Measurements from ENCODE around the gene DMPK. TPM values are rescaled to one million over a fixed set of nuclear protein-coding genes. Genes with fewer than 3 reads are reported as not detected.
A peak's percentile ranks its signal among the peaks of the same experiment; 100 is the strongest.

Gene DMPK
- polyA plus RNA-seq, 1 of the 3 experiments (the other 2 are of a cell fraction), result 92.2 TPM

GRCh38 chr19:45809643-45810159 lies 27.4 kb upstream of the DMPK start:
- no peaks in the 10 kb centered on the region for H3K27me3 ChIP-seq (ENCODE audit: insufficient read depth)
- CTCF ChIA-PET, result interaction anchor here (1.3 to 2.9 kb wide), 3 partner anchors 11 to 73 kb away, joined by 4 to 14 read pairs (median 4); no protein-coding TSS in a partner anchor
- H2AFZ ChIP-seq (ENCODE audit: low read depth), result peak overlapping the region; percentile 60; the same call in 1 of the 2 replicates
- H3K4me3 ChIP-seq (ENCODE audit: low read depth in 2 of 2, low read length in 1 of 2), result peak overlapping the region in 1 of 2 experiments; percentile 4; a peak in 1 of 4 replicates
- POLR2A ChIA-PET, result interaction anchor here (0.6 kb wide), 1 partner anchor 40 kb away, joined by 4 read pairs; no protein-coding TSS in a partner anchor
- 46% methylated on average over 7 of the region's 7 CpGs for WGBS (ENCODE audit: low lambda C conversion rate)
- no peaks in the 10 kb centered on the region for H3K9me2 ChIP-seq
- TF ChIP-seq, protein P1, sequence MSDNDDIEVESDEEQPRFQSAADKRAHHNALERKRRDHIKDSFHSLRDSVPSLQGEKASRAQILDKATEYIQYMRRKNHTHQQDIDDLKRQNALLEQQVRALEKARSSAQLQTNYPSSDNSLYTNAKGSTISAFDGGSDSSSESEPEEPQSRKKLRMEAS (IDR thresholded peaks at IDR 0.05; ENCODE audit: low read depth), result peak; percentile 56; the same call in 1 of the 2 replicates
- no peak for TF ChIP-seq SIN3A (IDR thresholded peaks at IDR 0.05; ENCODE audit: borderline replicate concordance, low read depth, low read length)
- TF ChIP-seq FOXM1 (IDR thresholded peaks at IDR 0.05; ENCODE audit: low read depth), result no peak
- TF ChIP-seq, protein P2, sequence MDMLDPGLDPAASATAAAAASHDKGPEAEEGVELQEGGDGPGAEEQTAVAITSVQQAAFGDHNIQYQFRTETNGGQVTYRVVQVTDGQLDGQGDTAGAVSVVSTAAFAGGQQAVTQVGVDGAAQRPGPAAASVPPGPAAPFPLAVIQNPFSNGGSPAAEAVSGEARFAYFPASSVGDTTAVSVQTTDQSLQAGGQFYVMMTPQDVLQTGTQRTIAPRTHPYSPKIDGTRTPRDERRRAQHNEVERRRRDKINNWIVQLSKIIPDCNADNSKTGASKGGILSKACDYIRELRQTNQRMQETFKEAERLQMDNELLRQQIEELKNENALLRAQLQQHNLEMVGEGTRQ (IDR thresholded peaks at IDR 0.05; ENCODE audit: borderline replicate concordance, low read depth, low read length), result no peak
- TF ChIP-seq FOSL2 (IDR thresholded peaks at IDR 0.05; ENCODE audit: borderline replicate concordance, low read depth), result peak; percentile 73; the same call in 1 of the 2 replicates
- TF ChIP-seq TCF12 (IDR thresholded peaks at IDR 0.05), result peak; percentile 83
- no peak for TF ChIP-seq GATA2 (CRISPR knock-in tag; IDR thresholded peaks at IDR 0.05)
- TF ChIP-seq JUND (IDR thresholded peaks at IDR 0.05), result peak; percentile 70; the same call in 1 of the 2 replicates
- TF ChIP-seq REST (IDR thresholded peaks at IDR 0.05; ENCODE audit: low read depth, low read length), result no peak
- peak; percentile 58; the same call in 1 of the 2 replicates for TF ChIP-seq PBX3 (IDR thresholded peaks at IDR 0.05)
- no peak for TF ChIP-seq RFX5 (IDR thresholded peaks at IDR 0.05; ENCODE audit: low read length)
- TF ChIP-seq MEF2A (IDR thresholded peaks at IDR 0.05; ENCODE audit: borderline replicate concordance, low read depth), result peak; percentile 46; the same call in 1 of the 2 replicates
- peak; percentile 58; the same call in 1 of the 2 replicates for TF ChIP-seq RXRA (IDR thresholded peaks at IDR 0.05; ENCODE audit: borderline replicate concordance, low read depth)
- H3K79me2 ChIP-seq (ENCODE audit: insufficient read depth), result no peaks in the 10 kb centered on the region
- no peaks in the 10 kb centered on the region for H3K9me3 ChIP-seq
- DNase-seq, result no peak
- H3F3A ChIP-seq (replicated peaks; ENCODE audit: insufficient read depth), result peaks cover 3% of the 10 kb centered on the region
- no peaks in the 10 kb centered on the region for H4K20me1 ChIP-seq (ENCODE audit: insufficient read depth)
- peak overlapping the region; percentile 72 for H3K4me2 ChIP-seq
- H3K27ac ChIP-seq (ENCODE audit: low read depth in 2 of 2, low read length in 1 of 2), result peak overlapping the region in 1 of 2 experiments; percentile 67; a peak in 2 of 4 replicates
- H3K36me3 ChIP-seq (replicated peaks in 1 of 2; ENCODE audit: control insufficient read depth in 1 of 2, insufficient read depth in 2 of 2, low read length in 1 of 2), result peaks cover 2 to 6% of the 10 kb centered on the region in 2 experiments
- H3K9ac ChIP-seq, result peak overlapping the region; percentile 36; the same call in 1 of the 2 replicates
- H3K4me1 ChIP-seq (ENCODE audit: control insufficient read depth in 1 of 2, insufficient read depth in 2 of 2, low read depth in 1 of 2, low read length in 1 of 2), result peaks cover 0 to 10% of the 10 kb centered on the region in 2 experiments; a peak in 3 of 4 replicates
